ENCODE measurements around the gene PKN1. TPM values are rescaled to one million over a fixed set of nuclear protein-coding genes. Genes with fewer than 3 reads are reported as not detected.

PKN1 gene
- total and polyA plus RNA-seq, 2 of the 4 experiments (the other 2 are of a cell fraction) = 39.1 to 41.4 TPM

DNA sequence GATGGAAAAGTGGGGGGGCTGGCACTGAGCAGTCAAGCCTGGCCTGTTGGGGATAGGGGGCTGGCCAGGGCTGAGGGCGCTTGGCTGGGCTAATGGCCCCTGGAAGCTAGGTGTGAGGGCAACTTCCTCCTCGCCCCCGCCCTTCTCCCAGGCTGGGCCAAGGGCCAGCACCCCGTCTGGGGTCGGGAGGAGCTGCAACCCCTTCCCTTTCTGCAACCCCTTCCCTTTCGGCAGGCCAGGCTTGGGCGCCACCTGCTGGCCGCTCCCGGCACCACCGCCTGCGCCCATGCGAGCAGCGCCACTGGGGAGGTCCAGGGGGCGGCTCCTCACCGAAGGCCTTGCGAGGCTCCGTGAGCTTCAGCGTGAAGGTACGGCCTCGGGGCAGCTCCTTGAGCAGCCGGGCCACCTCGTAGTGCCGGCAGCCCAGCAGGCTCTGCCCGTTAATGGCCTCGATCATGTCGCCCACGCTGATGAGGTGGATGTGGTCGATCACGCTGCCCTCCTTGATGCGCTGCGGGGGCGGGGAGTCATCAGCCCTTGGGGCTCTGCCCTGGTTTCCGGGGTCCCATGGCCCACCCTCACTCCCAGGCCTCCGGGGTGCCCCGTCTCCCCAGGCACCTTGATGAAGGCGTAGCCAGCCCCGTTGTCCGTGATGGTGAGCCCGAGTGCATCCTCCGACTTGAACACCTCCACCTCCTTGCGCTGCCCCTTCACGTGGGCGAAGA lies 47.0 kb downstream of the PKN1 start:
- DNase-seq (peak; percentile 20), ATAC-seq (ENCODE audit: low read depth) (peak; percentile 38)
- H3K4me1 ChIP-seq (ENCODE audit: control insufficient read depth, insufficient read depth, low read length) = peaks cover 30% of the 10 kb centered on the region
- H3K27me3 ChIP-seq (ENCODE audit: control insufficient read depth, insufficient read depth, low read length) = no peaks in the 10 kb centered on the region
- H4K8ac ChIP-seq (ENCODE audit: low read depth in 2 of 2, low read length in 2 of 2) = no peak overlapping the region; a peak in 1 of 4 replicates
- 0 out of 2 replicates have a peak, but pooled peaks cover 9% of the 10 kb centered on the region for H3K9me1 ChIP-seq (ENCODE audit: insufficient read depth, low read length)
- H3K18ac ChIP-seq (ENCODE audit: low read depth, low read length) = no peak overlapping the region
- H3K56ac ChIP-seq (ENCODE audit: extremely low read depth, insufficient read depth, low read length) = no peak overlapping the region
- TF ChIP-seq, protein P1, sequence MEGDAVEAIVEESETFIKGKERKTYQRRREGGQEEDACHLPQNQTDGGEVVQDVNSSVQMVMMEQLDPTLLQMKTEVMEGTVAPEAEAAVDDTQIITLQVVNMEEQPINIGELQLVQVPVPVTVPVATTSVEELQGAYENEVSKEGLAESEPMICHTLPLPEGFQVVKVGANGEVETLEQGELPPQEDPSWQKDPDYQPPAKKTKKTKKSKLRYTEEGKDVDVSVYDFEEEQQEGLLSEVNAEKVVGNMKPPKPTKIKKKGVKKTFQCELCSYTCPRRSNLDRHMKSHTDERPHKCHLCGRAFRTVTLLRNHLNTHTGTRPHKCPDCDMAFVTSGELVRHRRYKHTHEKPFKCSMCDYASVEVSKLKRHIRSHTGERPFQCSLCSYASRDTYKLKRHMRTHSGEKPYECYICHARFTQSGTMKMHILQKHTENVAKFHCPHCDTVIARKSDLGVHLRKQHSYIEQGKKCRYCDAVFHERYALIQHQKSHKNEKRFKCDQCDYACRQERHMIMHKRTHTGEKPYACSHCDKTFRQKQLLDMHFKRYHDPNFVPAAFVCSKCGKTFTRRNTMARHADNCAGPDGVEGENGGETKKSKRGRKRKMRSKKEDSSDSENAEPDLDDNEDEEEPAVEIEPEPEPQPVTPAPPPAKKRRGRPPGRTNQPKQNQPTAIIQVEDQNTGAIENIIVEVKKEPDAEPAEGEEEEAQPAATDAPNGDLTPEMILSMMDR (conservative IDR thresholded peaks at IDR 0.05; ENCODE audit: low read depth, low read length) = peak; percentile 69
- peak; percentile 36; the same call in 1 of the 2 replicates for TF ChIP-seq MAZ (IDR thresholded peaks at IDR 0.05; ENCODE audit: borderline replicate concordance, low read depth, low read length)
- TF ChIP-seq MXI1 (IDR thresholded peaks at IDR 0.05; ENCODE audit: borderline replicate concordance, low read depth, low read length) = no peak
- TF ChIP-seq RCOR1 (IDR thresholded peaks at IDR 0.05; ENCODE audit: insufficient replicate concordance, low read length) = no peak
- TF ChIP-seq, protein P2, sequence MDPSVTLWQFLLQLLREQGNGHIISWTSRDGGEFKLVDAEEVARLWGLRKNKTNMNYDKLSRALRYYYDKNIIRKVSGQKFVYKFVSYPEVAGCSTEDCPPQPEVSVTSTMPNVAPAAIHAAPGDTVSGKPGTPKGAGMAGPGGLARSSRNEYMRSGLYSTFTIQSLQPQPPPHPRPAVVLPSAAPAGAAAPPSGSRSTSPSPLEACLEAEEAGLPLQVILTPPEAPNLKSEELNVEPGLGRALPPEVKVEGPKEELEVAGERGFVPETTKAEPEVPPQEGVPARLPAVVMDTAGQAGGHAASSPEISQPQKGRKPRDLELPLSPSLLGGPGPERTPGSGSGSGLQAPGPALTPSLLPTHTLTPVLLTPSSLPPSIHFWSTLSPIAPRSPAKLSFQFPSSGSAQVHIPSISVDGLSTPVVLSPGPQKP (IDR thresholded peaks at IDR 0.05; ENCODE audit: borderline replicate concordance, low read depth, low read length) = no peak
- TF ChIP-seq, protein P3, sequence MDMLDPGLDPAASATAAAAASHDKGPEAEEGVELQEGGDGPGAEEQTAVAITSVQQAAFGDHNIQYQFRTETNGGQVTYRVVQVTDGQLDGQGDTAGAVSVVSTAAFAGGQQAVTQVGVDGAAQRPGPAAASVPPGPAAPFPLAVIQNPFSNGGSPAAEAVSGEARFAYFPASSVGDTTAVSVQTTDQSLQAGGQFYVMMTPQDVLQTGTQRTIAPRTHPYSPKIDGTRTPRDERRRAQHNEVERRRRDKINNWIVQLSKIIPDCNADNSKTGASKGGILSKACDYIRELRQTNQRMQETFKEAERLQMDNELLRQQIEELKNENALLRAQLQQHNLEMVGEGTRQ (IDR thresholded peaks at IDR 0.05; ENCODE audit: low read depth, low read length) = no peak
- TF ChIP-seq MAFK (IDR thresholded peaks at IDR 0.05; ENCODE audit: low read depth, low read length) = no peak
- no peak for TF ChIP-seq CHD1 (IDR thresholded peaks at IDR 0.05; ENCODE audit: low read depth, low read length)
- TF ChIP-seq SMC3 (IDR thresholded peaks at IDR 0.05; ENCODE audit: low read depth, low read length) = peak; percentile 27; the same call in 1 of the 2 replicates
- peak; percentile 46 for TF ChIP-seq RAD21 (IDR thresholded peaks at IDR 0.05; ENCODE audit: low read length)
- intact Hi-C loops (cut with micrococcal nuclease) = loop anchor here (5.0 to 10.0 kb wide), 2 partner anchors 343 to 595 kb away; partner anchors contain the start of gene ASF1B
- peaks cover 27% of the 10 kb centered on the region for H3K36me3 ChIP-seq (ENCODE audit: control insufficient read depth, insufficient read depth, low read length)
- H2BK15ac ChIP-seq (ENCODE audit: low read depth, low read length) = no peak overlapping the region
- POLR2A ChIA-PET (ENCODE audit: unreplicated experiment) = interaction anchor here (0.5 kb wide), 1 partner anchor 744 kb away, joined by 3 read pairs; no protein-coding TSS in a partner anchor
- peaks cover 33% of the 10 kb centered on the region for H4K20me1 ChIP-seq (ENCODE audit: insufficient read depth, low read length)
- peak overlapping the region; percentile 90 for H2AK9ac ChIP-seq (replicated peaks; ENCODE audit: low read depth, low read length, poor library complexity)
- no peak overlapping the region for H3K9ac ChIP-seq (ENCODE audit: low read depth, low read length)
- no peak overlapping the region for H3K23ac ChIP-seq (ENCODE audit: low read depth, low read length)
- BruUV-seq (replicated peaks) = no TSS peak
- WGBS, 2 experiments (ENCODE audit: extremely low coverage in 2 of 2, insufficient read length in 1 of 2) = 43% methylated on average over 8 of the region's 43 CpGs; no CpG with 5 or more reads in 1 of the 2 experiments
- CTCF ChIA-PET = interaction anchor here (0.6 kb wide), 1 partner anchor 19 kb away, joined by 3 read pairs; no protein-coding TSS in a partner anchor
- H3K4me2 ChIP-seq (ENCODE audit: low read depth, low read length) = peak overlapping the region; percentile 32; the same call in 1 of the 2 replicates
- H2BK120ac ChIP-seq (ENCODE audit: low read depth, low read length) = no peak overlapping the region
- peak overlapping the region; percentile 63; the same call in 1 of the 2 replicates for H2BK20ac ChIP-seq (ENCODE audit: low read depth, low read length)
- dilution Hi-C loops (cut with HindIII; ENCODE audit: low sequenced_read_pairs, unreplicated experiment) = no loop called here
- H2AFZ ChIP-seq (replicated peaks; ENCODE audit: low read length, poor library complexity) = peak overlapping the region; percentile 34
- peaks cover 8 to 51% of the 10 kb centered on the region in 2 experiments for H3K79me1 ChIP-seq (ENCODE audit: low read depth in 1 of 2, low read length in 2 of 2)
- no peak overlapping the region for H4K5ac ChIP-seq (ENCODE audit: low read depth, low read length)
- no peaks in the 10 kb centered on the region for H3K9me3 ChIP-seq (ENCODE audit: control insufficient read depth, insufficient read depth, low read length)
- H2AK5ac ChIP-seq (ENCODE audit: low read depth, low read length) = peak overlapping the region; percentile 81
- peak overlapping the region; percentile 4; the same call in 1 of the 2 replicates for H3K27ac ChIP-seq (ENCODE audit: insufficient read depth, low read length)
- H4K91ac ChIP-seq (ENCODE audit: insufficient read depth, low read depth, low read length) = no peak overlapping the region; the same call in 1 of the 2 replicates
- no peak overlapping the region for H3K4ac ChIP-seq (ENCODE audit: low read depth, low read length)
- no peak overlapping the region for H3K4me3 ChIP-seq (ENCODE audit: insufficient read depth, low read depth, low read length)
- H2BK5ac ChIP-seq (ENCODE audit: low read depth, low read length, poor library complexity, severe bottlenecking) = no peak overlapping the region
- H3K14ac ChIP-seq (replicated peaks; ENCODE audit: low read depth, low read length) = no peak overlapping the region
- in situ Hi-C loops (cut with MboI; ENCODE audit: low sequenced_read_pairs) = loop anchor here (10.0 kb wide), 1 partner anchor 595 kb away; no protein-coding TSS in a partner anchor

All from IMR-90 (cell line).